HG03064 (cell line): ENCODE results near the gene UGT1A7.
"Not testable (repeated sequence)": the region's sequence is repeated elsewhere in the genome, so short reads cannot be mapped to it uniquely, and the experiment has no call there.

Experiments used
- ATAC-seq: cut with Tn5 transposase; IDR thresholded peaks from one replicate; pipeline ENCODE4 v1.9.1; 2021; ENCODE audit warnings: low read depth; ENCODE audit not compliant: unreplicated experiment

Gene UGT1A7

GRCh38 chr2:233681521-233682099 lies at the start of gene UGT1A7:
Gene UGT1A7, plus strand, starts transcription at chr2:233681901. Its CDS starts 37 bp downstream, at chr2:233681938.
- no peak for ATAC-seq

DNA sequence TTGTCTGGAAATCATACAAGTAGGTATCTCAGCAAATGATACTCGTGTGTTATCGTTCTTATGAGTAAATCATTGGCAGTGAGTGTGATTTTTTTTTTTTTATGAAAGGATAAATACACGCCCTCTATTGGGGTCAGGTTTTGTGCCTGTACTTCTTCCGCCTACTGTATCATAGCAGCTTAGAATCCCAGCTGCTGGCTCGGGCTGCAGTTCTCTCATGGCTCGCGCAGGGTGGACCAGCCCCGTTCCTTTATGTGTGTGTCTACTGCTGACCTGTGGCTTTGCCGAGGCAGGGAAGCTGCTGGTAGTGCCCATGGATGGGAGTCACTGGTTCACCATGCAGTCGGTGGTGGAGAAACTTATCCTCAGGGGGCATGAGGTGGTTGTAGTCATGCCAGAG lies 45.4 kb upstream of the UGT1A7 start, which contains the start of gene UGT1A10:
Gene UGT1A10, plus strand, starts transcription at position 143 of the 400 bp plus-strand sequence. Its CDS starts 75 bp downstream, at position 218.
- ATAC-seq, result not testable (repeated sequence)

DNA sequence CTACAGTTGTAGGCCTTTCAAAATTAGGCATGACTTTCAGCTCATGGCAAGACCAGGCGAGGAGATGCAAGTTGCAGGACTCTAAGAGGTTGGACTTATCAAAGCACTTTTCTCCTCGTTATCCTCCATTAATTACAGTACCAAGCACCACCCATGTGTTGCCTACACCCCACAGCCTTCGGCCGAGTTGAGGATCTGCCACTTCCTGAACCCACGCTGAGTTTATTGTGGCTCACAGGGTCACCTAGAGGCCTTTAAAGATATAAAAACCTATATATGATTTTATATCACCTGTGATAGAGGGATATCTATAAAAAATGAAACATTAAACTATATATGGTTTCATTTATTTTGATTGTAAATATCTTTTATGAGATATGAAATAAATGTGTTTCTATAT lies 42.9 kb upstream of the UGT1A7 start:
- no peak for ATAC-seq

GRCh38 chr2:233639860-233640259 lies 41.8 kb upstream of the UGT1A7 start:
- ATAC-seq, result no peak

DNA sequence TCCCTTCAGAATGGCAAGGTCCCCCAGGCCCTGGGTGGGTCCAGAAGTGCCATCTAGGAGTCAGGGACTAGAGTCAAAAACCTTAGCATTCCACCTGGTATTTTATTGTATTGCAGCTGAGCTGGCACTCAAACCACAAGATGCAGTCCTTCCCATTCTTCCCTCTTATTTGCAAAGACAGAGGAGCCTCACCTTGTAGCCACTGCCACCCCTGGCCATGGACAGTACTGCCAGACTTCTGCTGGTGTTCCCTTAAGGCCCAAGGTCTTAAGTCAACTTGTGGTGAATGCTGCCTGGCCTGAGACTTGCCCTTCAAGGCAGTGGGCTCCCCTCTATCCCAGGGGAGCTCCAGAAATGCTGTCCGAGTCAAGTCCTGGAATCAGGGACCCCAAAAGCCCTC lies 38.6 kb upstream of the UGT1A7 start:
- no peak for ATAC-seq

DNA sequence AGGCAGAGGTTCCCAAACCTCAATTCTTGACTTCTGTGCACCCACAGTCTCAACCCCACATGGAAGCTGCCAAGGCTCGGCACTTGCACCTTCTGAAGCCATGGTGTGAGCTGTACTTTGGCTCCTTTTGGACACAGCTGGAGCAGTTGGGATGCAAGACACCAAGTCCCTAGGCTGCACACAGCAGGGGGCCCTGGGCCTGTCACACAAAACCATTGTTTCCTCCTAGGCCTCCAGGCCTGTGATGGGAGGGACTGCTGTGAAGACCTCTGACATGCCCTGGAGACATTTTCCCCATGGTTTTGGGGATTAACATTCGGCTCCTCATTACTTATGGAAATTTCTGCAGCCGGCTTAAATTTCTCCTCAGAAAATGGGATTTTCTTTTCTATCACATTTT lies 35.7 kb upstream of the UGT1A7 start:
- not testable (repeated sequence) for ATAC-seq

DNA sequence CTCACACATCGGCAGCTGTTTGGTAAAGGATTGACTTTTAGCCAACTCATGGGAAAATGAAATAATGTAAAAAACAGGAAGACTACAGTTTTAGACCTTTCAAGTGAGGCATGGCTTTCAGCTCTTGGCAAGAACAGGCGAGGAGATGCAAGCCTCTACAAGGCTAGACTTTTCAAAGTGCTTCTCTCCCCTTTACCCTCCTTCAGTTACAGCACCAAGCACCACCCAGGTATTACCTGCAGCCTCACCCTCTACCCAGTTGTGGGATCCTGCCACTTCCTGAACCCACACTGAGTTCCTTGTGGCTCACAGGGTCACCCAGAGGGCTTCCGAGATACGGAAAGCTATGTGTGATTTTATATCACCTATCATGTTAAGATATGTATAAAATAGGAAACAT lies 30.7 kb upstream of the UGT1A7 start:
- no peak for ATAC-seq

- no peak for ATAC-seq
Observed at GRCh38 chr2:233651430-233651829, 30.3 kb upstream of the UGT1A7 start.

- ATAC-seq, result no peak
Observed at GRCh38 chr2:233654501-233654900, 27.2 kb upstream of the UGT1A7 start.

DNA sequence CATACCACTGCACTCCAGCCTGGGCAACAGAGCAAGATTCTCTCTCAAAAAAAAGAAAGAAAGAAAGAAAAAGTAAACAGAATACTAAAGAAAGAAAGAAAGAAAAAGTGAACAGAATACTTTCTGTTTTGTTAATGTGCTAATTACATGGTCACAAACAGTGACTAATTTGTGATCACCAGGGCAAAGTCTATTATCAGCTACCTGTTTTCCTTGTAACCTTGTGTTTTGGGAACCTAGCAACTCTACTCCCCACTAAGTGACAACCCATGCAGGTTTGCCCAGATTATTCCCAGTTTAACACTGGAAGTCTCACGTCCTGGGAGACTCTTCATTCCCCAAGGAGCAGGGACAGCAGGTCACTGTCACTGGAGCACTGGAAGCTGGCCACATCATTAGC lies 26.7 kb upstream of the UGT1A7 start:
- ATAC-seq, result no peak

GRCh38 chr2:233655943-233656342 lies 25.8 kb upstream of the UGT1A7 start:
- ATAC-seq, result not testable (repeated sequence)

GRCh38 chr2:233656443-233656842 lies 25.3 kb upstream of the UGT1A7 start:
- ATAC-seq, result no peak

DNA sequence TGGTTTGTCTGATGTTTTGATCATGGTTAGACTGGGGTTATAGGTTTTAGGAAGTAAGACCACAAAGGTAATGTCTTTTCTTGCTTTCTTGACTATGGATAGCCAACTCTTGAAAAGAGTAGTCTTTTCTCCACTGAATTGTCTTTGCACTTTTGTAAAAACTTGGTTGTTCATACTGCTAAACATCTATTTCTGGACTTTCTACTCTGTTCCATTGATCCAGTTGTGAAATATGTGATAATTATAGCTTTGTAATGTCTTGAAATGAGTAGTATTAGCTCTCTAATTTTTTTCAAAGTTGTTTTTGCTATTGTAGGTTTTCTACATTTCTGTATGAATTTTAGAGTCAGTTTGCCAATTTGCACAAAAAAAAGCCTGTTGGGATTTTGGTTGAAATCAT lies 23.1 kb upstream of the UGT1A7 start:
- ATAC-seq, result no peak

DNA sequence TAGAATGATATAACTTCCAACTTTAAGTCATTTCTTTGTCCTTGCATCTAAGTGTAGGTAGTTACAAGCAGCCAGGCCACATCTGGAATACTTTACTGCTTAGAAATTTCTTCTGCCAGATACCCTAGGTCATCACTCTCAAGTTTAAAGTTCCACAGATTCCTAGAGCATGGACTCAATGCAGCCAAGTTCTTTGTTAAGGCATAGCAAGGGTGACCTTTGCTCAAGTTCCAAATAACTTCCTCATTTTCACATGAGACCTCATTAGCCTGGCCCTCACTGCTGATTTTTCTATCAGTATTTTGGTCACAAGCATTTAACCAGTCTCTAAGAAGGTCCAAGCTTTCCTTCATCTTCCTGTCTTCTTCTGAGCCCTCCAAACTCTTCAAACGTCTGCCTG lies 17.8 kb upstream of the UGT1A7 start:
- no peak for ATAC-seq

DNA sequence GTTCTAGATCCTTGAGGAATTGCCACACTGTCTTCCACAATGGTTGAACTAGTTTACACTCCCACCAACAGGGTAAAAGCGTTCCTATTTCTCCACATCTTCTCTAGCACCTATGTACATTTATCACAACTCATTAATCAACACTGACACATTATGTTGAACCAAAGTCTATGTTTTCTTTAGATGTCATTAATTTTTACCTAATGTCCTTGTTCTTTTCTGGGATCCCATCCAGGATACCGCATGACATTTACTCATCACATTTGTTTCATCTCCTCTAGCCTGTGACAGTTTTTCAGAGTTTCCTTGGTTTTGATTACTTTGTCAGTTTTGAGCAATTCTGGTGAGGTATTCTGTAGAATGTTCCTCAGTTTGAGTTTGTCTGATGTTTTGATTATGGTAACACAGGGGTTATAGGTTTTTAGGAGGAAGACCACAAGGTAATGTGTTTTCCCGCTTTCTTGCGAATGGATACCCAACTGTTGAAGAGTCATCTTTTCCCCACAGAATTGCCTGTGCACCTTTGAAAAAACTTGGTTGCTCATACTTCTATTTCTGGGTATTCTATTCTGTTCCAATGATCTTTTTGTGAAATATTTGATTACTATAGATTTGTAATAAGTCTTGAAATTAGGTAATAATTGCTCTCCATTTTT lies 13.0 kb upstream of the UGT1A7 start:
- ATAC-seq, result no peak

DNA sequence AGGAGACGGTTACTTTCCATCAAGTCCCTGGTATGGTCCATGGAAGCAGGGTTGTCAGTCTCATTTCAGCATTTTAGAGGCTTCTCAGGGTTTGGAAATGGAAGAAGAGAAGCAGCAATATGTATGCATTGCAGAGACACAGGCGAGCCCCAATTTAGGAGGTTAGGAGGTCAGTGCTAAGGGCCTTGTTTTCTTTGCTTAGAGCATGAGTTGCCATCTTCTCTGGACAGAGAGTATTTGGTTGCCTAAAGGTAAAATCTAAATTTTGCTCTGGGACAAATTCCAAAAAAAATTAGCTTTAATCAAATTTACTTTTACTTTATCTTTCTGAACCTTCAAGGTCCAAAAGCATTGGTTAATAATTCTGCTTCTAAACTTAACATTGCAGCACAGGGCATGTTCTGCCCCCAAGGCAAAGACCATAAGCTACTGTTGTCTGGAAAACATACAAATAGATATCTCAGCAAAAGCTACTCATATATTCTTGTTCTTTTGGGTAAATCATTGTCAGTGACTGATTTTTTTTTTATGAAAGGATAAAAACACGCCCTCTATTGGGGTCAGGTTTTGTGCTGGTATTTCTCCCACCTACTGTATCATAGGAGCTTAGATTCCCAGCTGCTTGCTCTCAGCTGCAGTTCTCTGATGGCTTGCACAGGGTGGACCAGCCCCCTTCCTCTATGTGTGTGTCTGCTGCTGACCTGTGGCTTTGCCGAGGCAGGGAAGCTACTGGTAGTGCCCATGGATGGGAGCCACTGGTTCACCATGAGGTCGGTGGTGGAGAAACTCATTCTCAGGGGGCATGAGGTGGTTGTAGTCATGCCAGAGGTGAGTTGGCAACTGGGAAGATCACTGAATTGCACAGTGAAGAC lies 10.2 kb upstream of the UGT1A7 start, which contains the start of gene UGT1A9:
Gene UGT1A9, plus strand, starts transcription at position 609 of the 872 bp plus-strand sequence. Its CDS starts 37 bp downstream, at position 646.
- no peak for ATAC-seq

- ATAC-seq, result no peak
Observed at GRCh38 chr2:233672886-233673285, 8.8 kb upstream of the UGT1A7 start.

DNA sequence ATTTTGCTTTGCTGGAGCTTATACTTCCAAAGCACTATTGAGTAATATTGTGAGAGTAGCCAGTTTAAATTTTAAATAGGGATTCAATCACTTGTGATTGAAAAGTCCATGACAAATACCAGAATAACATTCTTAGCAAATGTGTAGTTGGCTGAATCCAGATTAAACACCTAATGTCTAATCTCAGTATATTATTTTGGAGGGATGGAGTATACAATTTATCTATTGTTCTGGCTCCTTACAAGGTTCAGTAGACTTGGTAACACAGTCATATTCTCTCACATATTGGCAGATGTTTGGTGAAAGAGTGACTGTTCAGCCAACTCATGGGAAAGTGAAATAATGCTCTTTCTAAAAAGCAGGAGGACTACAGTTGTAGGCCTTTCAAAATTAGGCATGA lies 7.8 kb upstream of the UGT1A7 start:
- no peak for ATAC-seq

DNA sequence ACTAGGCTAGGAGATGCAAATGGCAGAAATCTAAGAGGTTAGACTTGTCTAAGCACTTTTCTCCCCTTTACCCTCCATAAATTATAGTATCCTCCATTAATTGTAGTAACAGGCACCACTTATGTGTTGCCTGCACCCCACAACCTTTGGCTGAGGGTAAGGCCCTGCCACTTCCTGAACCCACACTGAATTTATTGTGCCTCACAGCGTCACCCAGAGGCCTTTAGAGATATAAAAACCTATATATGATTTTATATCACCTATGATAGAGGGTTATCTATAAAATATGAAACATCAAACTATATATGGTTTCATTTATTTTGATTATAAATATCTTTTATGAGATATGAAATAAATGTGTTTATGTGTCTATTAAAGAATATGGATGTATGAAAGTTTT lies 7.4 kb upstream of the UGT1A7 start:
- ATAC-seq, result no peak

GRCh38 chr2:233674995-233675394 lies 6.7 kb upstream of the UGT1A7 start:
- ATAC-seq, result no peak

- no peak for ATAC-seq
Observed at GRCh38 chr2:233676046-233676445, 5.7 kb upstream of the UGT1A7 start.
